Measurements from ENCODE around the gene OSBPL5. TPM values are rescaled to one million over a fixed set of nuclear protein-coding genes. Genes with fewer than 3 reads are reported as not detected.

The OSBPL5 gene
- total RNA-seq, 1 experiment from 2014 or later: 16.1 TPM

- H3K9ac ChIP-seq (ENCODE audit: extremely low read depth, insufficient read length, low read length): no peak overlapping the region
- H3K4me1 ChIP-seq (ENCODE audit: insufficient read depth, low read length): peaks cover 6% of the 10 kb centered on the region; the same call in 1 of the 2 replicates
- H3K4me1 Mint-ChIP-seq: peaks cover 48 to 66% of the 10 kb centered on the region in 2 experiments
- H4K5ac ChIP-seq (ENCODE audit: insufficient read length, low read depth, low read length): no peak overlapping the region
- H3K9me3 ChIP-seq (ENCODE audit: control insufficient read depth, low read depth, low read length): no peaks in the 10 kb centered on the region
- H4K91ac ChIP-seq (ENCODE audit: insufficient read length, low read depth, low read length): no peak overlapping the region
- H3K36me3 Mint-ChIP-seq (ENCODE audit: insufficient read depth in 1 of 3, low read depth in 3 of 3): peaks cover 0 to 2% (median 0%) of the 10 kb centered on the region in 3 experiments; a peak in 2 of 7 replicates
- no CpG with 5 or more reads among the region's 48 CpGs for WGBS (ENCODE audit: extremely low coverage, insufficient read length, low lambda C conversion rate)
- TF ChIP-seq CTCF (conservative IDR thresholded peaks at IDR 0.05): no peak
- H4K8ac ChIP-seq (replicated peaks; ENCODE audit: insufficient read length, low read depth, low read length): no peak overlapping the region
- H3K18ac ChIP-seq (ENCODE audit: insufficient read length, low read depth, low read length): no peak overlapping the region
- no peak overlapping the region for H2AFZ ChIP-seq (ENCODE audit: low read length)
- no peaks in the 10 kb centered on the region for H3K79me1 ChIP-seq (ENCODE audit: insufficient read depth, low read depth, low read length, poor library complexity, severe bottlenecking)
- H4K20me1 ChIP-seq (ENCODE audit: control insufficient read depth, insufficient read depth, insufficient read length): no peaks in the 10 kb centered on the region
- peaks cover 17% of the 10 kb centered on the region for H3K23me2 ChIP-seq (ENCODE audit: insufficient read length, low read depth, low read length, poor library complexity, severe bottlenecking)
- H3K4ac ChIP-seq (ENCODE audit: low read depth, low read length): no peak overlapping the region
- DNase-seq: peak; percentile 96
- no peak overlapping the region for H3K56ac ChIP-seq (ENCODE audit: insufficient read length, low read depth, low read length)
- H3K14ac ChIP-seq (ENCODE audit: insufficient read depth, low read length): peak overlapping the region; percentile 60; the same call in 1 of the 2 replicates
- no peak overlapping the region for H3K27ac ChIP-seq (ENCODE audit: insufficient read length, low read depth, low read length)
- H2BK15ac ChIP-seq (ENCODE audit: low read depth, low read length): no peak overlapping the region
- no peaks in the 10 kb centered on the region for H3K79me2 ChIP-seq (ENCODE audit: insufficient read depth, low read length)
- H3K27me3 Mint-ChIP-seq (ENCODE audit: low read depth): peaks cover 27% of the 10 kb centered on the region
- no peak overlapping the region for H2BK12ac ChIP-seq (ENCODE audit: insufficient read length, low read depth, low read length)
- H2BK5ac ChIP-seq (ENCODE audit: insufficient read length, low read length): no peak overlapping the region
- H3K27ac Mint-ChIP-seq: peak overlapping the region in 1 of 3 experiments; percentile 62; a peak in 1 of 7 replicates
- H2BK20ac ChIP-seq (ENCODE audit: low read depth, low read length, poor library complexity, severe bottlenecking): no peak overlapping the region
- H3K4me2 ChIP-seq (ENCODE audit: insufficient read depth, insufficient read length, low read length): peak overlapping the region; percentile 39
- peaks cover under 1% of the 10 kb centered on the region; the same call in 1 of the 2 replicates for H3K27me3 ChIP-seq (ENCODE audit: insufficient read depth, low read length)
- no peaks in the 10 kb centered on the region for H3K9me3 Mint-ChIP-seq
- H3K4me3 Mint-ChIP-seq: peak overlapping the region; percentile 63 to 82
- H2BK120ac ChIP-seq (ENCODE audit: low read depth, low read length, poor library complexity, severe bottlenecking): no peak overlapping the region
- H3K23ac ChIP-seq (ENCODE audit: insufficient read length, low read depth, low read length): no peak overlapping the region
- no peak overlapping the region for H3T11ph ChIP-seq (ENCODE audit: low read length)
- H2AK5ac ChIP-seq (ENCODE audit: insufficient read length, low read length): no peak overlapping the region
These were observed 4.7 kb downstream of the OSBPL5 start for GRCh38 chr11:3160252-3161031.
